GM18526 (cell line): Measurements from ENCODE around the gene IL10RA.

Source experiments
- POLR2A ChIP-seq: IDR thresholded peaks from 3 replicates; pipeline ENCODE4 v1.6.1; 2011; ENCODE audit not compliant: insufficient read length; ENCODE audit errors: extremely low read depth

The IL10RA gene

GRCh38 chr11:117953024-117953671 is 33.0 kb upstream of the IL10RA start:
- TF ChIP-seq POLR2A, result no peak

GRCh38 chr11:117958949-117959348 is 27.2 kb upstream of the IL10RA start:
- TF ChIP-seq POLR2A, result no peak

GRCh38 chr11:117959438-117960149 is 26.6 kb upstream of the IL10RA start:
- TF ChIP-seq POLR2A, result no peak

- no peak for TF ChIP-seq POLR2A
Measured at GRCh38 chr11:117960406-117960805, 25.8 kb upstream of the IL10RA start.

GRCh38 chr11:117961896-117962295 is 24.3 kb upstream of the IL10RA start:
- TF ChIP-seq POLR2A, result no peak

- TF ChIP-seq POLR2A, result no peak
Measured at GRCh38 chr11:117962826-117963225, 23.4 kb upstream of the IL10RA start.

GRCh38 chr11:117966908-117967307 is 19.3 kb upstream of the IL10RA start:
- TF ChIP-seq POLR2A, result no peak

GRCh38 chr11:117969160-117969991 is 16.8 kb upstream of the IL10RA start:
- TF ChIP-seq POLR2A, result no peak

- TF ChIP-seq POLR2A, result no peak
Measured at GRCh38 chr11:117970400-117971024, 15.7 kb upstream of the IL10RA start.

- TF ChIP-seq POLR2A, result no peak
Measured at GRCh38 chr11:117972044-117972443, 14.2 kb upstream of the IL10RA start.

- no peak for TF ChIP-seq POLR2A
Measured at GRCh38 chr11:117972629-117973502, 13.3 kb upstream of the IL10RA start.

- TF ChIP-seq POLR2A, result no peak
Measured at GRCh38 chr11:117973503-117973860, 12.7 kb upstream of the IL10RA start.

- TF ChIP-seq POLR2A, result no peak
Measured at GRCh38 chr11:117976445-117976844, 9.7 kb upstream of the IL10RA start.

GRCh38 chr11:117977029-117977428 is 9.2 kb upstream of the IL10RA start:
- TF ChIP-seq POLR2A, result no peak

GRCh38 chr11:117978991-117979390 is 7.2 kb upstream of the IL10RA start:
- no peak for TF ChIP-seq POLR2A
